ENCODE measurements around the gene NEUROD6.
A peak's percentile ranks its signal among the peaks of the same experiment; 100 is the strongest.

NEUROD6 gene

GRCh38 chr7:31315758-31316157, 24.8 kb downstream of the NEUROD6 start:
- no peak for DNase-seq (ENCODE audit: low read depth)
- TF ChIP-seq CTCF (IDR thresholded peaks at IDR 0.05; ENCODE audit: low read depth, low read length) (no peak), POLR2A (IDR thresholded peaks at IDR 0.05; ENCODE audit: extremely low read depth, insufficient read length) (no peak), MYC (IDR thresholded peaks at IDR 0.05; ENCODE audit: low read depth, low read length) (no peak)
- TF ChIP-seq, protein P1, sequence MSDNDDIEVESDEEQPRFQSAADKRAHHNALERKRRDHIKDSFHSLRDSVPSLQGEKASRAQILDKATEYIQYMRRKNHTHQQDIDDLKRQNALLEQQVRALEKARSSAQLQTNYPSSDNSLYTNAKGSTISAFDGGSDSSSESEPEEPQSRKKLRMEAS (IDR thresholded peaks at IDR 0.05; ENCODE audit: low read depth, low read length): no peak
- H3K4me3 ChIP-seq (ENCODE audit: low read depth, low read length): no peak overlapping the region

GRCh38 chr7:31314781-31315180, 25.7 kb downstream of the NEUROD6 start:
- no peak overlapping the region for H3K4me3 ChIP-seq (ENCODE audit: low read depth, low read length)

DNA sequence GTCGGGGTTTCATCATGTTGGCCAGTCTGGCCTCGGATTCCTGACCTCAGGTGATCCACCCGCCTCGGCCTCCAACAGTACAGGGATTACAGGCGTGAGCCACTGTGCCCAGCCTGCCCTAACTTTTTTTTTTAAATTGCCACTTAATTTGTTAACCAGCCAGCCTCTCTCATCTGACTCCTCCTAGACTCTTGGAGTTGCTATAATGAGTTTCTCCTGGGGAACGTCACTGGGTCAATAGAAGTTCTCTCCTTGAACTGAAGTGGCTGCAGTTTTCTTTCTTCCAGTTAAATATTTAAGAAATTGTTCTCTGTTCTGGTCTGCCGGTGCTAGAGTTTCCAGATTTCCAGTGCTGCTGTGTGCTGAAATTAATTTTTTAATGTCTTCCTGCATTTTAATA, 27.6 kb downstream of the NEUROD6 start:
- TF ChIP-seq CTCF (IDR thresholded peaks at IDR 0.05; ENCODE audit: low read depth, low read length) (no peak), POLR2A (IDR thresholded peaks at IDR 0.05; ENCODE audit: extremely low read depth, insufficient read length) (no peak), MYC (IDR thresholded peaks at IDR 0.05; ENCODE audit: low read depth, low read length) (no peak)
- no peak overlapping the region for H3K4me3 ChIP-seq (ENCODE audit: low read depth, low read length)
- no peak for DNase-seq (ENCODE audit: low read depth)

More at GRCh38 chr7:31314781-31315180, 25.7 kb downstream of the NEUROD6 start:
- TF ChIP-seq MYC (IDR thresholded peaks at IDR 0.05; ENCODE audit: low read depth, low read length) (no peak), POLR2A (IDR thresholded peaks at IDR 0.05; ENCODE audit: extremely low read depth, insufficient read length) (no peak), CTCF (IDR thresholded peaks at IDR 0.05; ENCODE audit: low read depth, low read length) (no peak)
- TF ChIP-seq, protein P1 (IDR thresholded peaks at IDR 0.05; ENCODE audit: low read depth, low read length): no peak
- no peak for DNase-seq (ENCODE audit: low read depth)

- DNase-seq (ENCODE audit: low read depth): no peak
- H3K4me3 ChIP-seq (ENCODE audit: low read depth, low read length): no peak overlapping the region
- TF ChIP-seq POLR2A (IDR thresholded peaks at IDR 0.05; ENCODE audit: extremely low read depth, insufficient read length) (no peak), MYC (IDR thresholded peaks at IDR 0.05; ENCODE audit: low read depth, low read length) (no peak)
Observed at GRCh38 chr7:31311552-31311951, 29.0 kb downstream of the NEUROD6 start.

DNA sequence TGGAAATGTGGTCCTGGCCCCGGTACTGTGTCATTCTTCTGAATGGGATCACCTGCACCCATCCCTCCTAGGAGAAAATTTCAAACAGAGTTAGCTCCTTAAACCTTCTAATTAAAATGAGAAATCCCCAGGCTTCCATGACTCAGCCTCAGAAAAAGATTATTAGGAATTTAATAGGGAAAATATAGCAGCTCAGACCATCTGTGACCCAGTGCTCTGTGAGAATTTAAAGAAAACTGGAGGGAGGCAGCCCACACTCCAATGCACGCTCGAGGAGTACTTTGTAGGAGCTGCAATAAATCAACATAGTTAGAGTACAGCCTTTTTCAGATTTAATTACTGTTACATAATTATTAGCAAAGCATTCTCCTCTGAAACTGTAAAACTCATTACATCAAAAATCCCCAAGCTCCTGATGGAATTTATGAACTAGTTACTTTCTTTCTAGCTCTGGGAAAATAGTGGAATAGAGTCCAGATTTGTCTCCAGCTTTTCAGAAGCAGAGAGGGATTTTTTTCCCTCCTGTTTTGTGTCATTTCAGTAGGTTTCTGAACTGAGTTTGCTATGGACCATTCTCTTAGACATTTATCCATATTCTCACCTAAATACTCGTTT, 30.1 kb downstream of the NEUROD6 start:
- DNase-seq (ENCODE audit: low read depth): no peak
- H3K4me3 ChIP-seq (ENCODE audit: low read depth, low read length): no peak overlapping the region
- no peak for TF ChIP-seq CTCF (IDR thresholded peaks at IDR 0.05; ENCODE audit: low read depth, low read length)
- TF ChIP-seq POLR2A (IDR thresholded peaks at IDR 0.05; ENCODE audit: extremely low read depth, insufficient read length): no peak
- TF ChIP-seq MYC (IDR thresholded peaks at IDR 0.05; ENCODE audit: low read depth, low read length): no peak
- TF ChIP-seq, protein P1 (IDR thresholded peaks at IDR 0.05; ENCODE audit: low read depth, low read length): no peak

GRCh38 chr7:31309407-31309806, 31.1 kb downstream of the NEUROD6 start:
- TF ChIP-seq MYC (IDR thresholded peaks at IDR 0.05; ENCODE audit: low read depth, low read length) (no peak), CTCF (IDR thresholded peaks at IDR 0.05; ENCODE audit: low read depth, low read length) (no peak), POLR2A (IDR thresholded peaks at IDR 0.05; ENCODE audit: extremely low read depth, insufficient read length) (no peak)
- TF ChIP-seq, protein P1 (IDR thresholded peaks at IDR 0.05; ENCODE audit: low read depth, low read length): peak; percentile 57; the same call in 1 of the 2 replicates
- DNase-seq (ENCODE audit: low read depth): no peak
- H3K4me3 ChIP-seq (ENCODE audit: low read depth, low read length): no peak overlapping the region

All from NB4 (cell line).